ENCODE measurements around the gene RPLP2.
A peak's percentile ranks its signal among the peaks of the same experiment; 100 is the strongest.

Gene RPLP2

DNA sequence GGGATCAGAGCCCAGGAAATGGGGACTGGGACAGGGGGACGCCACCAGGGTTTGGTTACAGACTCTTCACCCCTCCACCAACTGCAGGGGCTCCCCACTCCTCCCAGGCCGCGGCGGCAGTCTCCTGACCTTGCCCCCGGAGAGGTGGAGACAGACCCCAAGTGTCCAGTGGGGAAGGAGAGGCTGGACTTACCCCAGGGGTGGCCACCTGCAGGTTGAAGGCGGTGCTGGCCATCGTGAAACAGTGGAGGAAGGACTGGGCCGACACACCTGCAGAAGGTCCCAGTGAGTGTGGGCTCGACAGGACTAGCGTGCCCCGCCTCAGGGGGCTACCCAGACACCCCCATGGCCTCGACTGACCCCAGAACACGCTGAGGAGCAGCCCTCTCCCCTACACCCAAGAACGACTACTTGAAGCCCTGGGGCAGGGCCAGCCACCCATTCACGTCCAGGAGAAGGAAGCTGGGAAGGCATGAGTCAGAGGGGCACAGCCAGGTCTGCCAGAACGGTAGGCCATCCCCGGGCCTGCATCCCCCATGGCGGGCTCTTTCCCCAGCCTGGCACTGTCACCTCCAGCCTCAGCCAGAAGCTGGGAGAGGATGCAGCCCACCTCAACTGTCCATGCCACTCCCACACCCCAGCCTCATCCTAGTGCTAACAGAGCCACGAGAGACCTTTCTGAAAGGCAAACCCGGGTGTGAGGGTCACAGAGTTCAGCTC lies 34.7 kb upstream of the RPLP2 start:
- DNase-seq = no peak

DNA sequence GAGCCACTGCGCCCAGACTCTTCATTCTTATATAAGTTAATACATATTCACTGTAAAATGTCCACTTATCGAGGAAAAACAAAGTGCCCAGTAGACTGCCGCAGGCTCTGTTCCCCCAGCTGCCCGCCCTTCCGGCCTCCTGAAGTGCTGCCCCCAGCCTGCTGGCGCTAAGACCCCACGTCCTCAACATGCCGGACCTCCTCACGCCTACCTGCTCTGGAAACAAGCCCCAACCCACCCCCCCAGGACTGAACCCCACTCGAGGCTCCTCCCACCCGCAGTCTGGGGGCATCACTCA lies 33.6 kb upstream of the RPLP2 start:
- no peak for DNase-seq

DNA sequence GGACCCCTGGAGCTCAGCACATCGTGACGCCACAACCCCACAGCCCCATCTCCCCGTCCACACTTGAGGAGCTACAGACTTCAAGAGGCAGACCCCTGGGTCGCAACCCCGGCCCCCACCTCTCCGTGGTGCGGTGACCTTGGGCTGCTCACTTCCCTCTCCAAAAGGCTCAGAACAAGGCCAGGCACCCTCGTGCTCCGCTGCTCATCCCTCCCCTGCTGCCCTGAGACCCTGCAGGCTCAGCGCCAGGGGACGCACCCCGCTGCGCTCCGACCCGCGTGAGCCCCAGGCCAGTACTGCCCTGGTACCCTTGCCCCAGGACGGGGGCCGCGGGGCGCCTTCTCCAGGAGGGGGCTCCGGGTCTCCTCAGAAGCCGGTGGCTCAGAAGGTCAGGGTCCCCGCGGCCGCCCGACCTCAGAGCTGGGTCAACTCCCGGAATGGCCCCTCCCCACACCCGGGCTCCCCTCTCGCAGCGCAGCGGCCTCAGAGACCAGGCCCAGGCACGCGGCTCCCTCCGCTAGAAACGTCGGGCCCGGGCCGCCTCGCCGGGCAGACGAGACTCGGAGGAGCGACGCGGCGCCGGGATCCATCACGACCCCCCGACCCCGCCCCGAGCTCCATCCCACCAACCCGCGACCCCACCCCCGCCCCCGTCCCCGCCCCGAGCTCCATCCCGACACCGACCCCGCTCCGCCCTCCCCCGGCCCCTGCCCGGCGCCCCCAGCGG lies 33.0 kb upstream of the RPLP2 start:
- DNase-seq = no peak

- DNase-seq = peak; percentile 58 to 86
Measured at GRCh38 chr11:777288-778255, 32.2 kb upstream of the RPLP2 start, which contains the start of gene GATD1. Gene GATD1 (minus strand): TSS chr11:777487. CDS start chr11:777462, 25 bp downstream.

- no peak for DNase-seq
Measured at GRCh38 chr11:778976-779954, 30.5 kb upstream of the RPLP2 start.

- DNase-seq = no peak
Measured at GRCh38 chr11:779955-780532, 29.7 kb upstream of the RPLP2 start.

- DNase-seq = no peak
Measured at GRCh38 chr11:782264-783174, 27.2 kb upstream of the RPLP2 start.

GRCh38 chr11:783581-784015 lies 26.2 kb upstream of the RPLP2 start:
- peak; percentile 66 to 76 for DNase-seq

- DNase-seq = no peak
Measured at GRCh38 chr11:786235-787083, 23.3 kb upstream of the RPLP2 start.

DNA sequence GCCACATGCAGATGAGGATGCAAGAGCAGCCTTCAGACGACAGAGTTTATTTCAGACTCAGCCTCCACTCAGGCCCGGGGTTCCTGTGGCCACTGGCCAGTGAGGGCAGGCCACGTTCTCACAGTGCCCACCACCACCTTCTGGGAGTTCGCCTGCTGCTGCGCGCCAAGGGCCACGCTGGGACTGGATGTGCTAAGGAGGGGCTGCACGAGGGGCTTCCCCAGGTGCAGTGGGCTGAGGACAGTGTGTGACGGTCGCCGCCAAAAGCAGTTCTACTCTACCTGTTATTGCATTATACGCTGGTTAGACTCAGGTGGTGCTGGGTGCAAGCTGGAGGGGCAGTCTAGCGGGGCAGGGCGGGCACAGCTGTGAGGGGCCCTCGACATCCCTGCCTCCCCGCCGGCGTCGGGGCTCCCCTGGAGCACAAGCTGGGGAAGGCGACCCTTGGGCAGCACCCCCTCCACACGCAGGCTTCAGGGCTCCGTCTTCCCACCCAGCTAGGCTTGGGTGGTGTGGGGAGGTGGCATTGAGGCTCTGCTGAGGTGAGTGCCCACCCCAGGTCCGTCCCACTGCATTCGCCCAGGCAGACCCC lies 22.6 kb upstream of the RPLP2 start:
- no peak for DNase-seq

DNA sequence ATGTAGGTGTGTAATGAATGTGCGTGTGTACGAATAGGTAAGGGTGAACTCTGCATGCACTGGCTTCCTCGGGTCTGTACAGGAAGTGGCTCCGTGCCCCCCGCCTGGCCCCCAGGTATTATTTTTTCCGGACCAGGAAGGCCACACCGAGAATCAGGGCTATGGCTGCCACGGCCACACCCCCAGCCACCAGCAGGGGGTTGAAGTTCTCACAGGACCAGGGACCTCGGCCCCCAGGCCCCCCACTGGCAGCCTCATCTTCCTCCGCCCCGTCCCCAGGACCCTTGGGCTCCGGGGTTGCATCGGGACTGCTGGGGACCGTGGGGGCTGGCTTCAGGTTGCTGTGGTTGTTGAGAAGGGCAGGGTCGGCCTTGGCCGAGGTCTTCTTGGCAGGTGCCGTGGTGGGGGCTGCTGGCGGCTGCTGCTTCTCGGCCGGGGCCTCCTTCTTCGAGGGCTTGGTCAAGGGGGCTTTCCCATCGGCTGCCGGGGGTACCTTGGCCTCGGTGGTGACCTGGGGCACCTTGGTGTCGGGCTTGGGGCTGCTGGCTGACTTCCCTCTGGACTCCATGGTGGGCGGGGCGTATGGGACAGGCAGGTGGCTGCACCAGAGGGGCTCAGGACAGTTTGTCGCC lies 21.6 kb upstream of the RPLP2 start:
- no peak for DNase-seq

DNA sequence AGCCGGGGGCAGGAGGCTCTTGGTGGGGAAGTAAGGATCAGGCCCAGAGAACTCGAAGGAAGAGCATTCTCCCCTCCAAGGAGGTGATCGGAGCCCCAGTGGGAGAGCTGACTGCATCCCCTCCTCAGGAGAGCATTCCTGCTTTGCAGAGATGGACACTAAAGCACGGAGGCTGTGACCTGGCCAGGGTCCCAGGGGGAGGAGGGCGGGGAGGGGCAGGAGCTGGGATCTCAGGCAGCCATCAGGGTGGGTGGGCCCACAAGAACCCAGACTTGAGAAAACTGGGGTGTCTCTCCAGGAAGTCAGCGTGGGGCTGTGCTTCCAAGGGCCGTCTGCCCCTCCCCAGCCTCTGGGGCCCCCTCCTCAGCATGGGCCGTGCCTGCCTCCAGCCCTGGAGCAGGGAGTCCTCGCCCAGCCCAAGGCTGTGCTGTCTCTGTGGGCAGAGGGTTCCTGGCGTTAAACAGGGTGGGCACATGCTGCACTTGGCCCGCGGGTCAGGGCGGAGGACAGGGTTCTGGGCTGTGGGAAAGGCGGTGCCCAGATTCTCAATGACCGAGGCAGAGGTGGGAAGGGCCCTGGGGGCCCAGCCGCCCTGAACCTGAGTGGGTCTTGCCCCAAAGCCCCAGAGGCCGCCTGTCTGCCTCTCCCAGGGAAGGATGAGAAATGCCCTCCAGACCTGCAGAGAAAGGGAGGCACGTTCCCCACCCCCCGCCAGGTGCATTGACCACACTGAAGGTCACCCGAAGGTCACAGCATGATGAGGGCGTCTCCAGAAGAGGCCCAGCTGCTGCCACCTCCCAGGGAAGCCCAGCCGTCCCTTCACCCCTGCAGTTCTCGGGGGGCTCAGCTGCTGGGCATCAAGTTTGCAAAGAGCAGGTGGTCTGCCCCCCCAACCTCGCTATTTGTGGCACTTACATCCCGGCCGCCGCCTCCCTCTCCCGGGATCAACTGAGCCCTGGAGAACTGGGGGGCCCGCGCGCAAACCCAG lies 20.5 kb upstream of the RPLP2 start:
- no peak for DNase-seq

DNA sequence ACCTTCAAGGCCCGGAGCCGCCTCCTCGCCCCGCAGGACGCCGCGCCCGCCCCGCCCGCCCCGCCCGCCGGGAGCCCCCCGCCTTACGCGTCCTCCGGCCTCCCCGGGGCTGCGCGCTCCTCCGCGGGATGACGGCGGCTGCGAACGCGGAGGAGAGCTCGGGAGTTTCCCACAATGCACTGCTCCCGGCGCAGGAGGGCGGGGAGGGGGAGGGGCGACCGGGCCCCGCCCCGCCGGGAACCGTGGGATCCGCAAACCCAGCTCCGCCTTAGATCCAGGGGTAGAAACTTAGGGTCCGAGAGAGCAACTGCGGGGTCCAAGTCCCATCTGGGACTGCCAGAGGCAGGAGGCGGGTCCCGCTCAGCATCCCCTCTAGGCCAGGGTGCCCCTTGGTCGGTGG lies 19.8 kb upstream of the RPLP2 start, which contains the start of gene CEND1:
Gene CEND1, minus strand, starts transcription at position 148 of the 400 bp plus-strand sequence. CDS start 1,514 bp downstream, outside the sequence.
- peak; percentile 16 to 65 for DNase-seq

- DNase-seq = no peak
Measured at GRCh38 chr11:790721-791564, 18.8 kb upstream of the RPLP2 start.

DNA sequence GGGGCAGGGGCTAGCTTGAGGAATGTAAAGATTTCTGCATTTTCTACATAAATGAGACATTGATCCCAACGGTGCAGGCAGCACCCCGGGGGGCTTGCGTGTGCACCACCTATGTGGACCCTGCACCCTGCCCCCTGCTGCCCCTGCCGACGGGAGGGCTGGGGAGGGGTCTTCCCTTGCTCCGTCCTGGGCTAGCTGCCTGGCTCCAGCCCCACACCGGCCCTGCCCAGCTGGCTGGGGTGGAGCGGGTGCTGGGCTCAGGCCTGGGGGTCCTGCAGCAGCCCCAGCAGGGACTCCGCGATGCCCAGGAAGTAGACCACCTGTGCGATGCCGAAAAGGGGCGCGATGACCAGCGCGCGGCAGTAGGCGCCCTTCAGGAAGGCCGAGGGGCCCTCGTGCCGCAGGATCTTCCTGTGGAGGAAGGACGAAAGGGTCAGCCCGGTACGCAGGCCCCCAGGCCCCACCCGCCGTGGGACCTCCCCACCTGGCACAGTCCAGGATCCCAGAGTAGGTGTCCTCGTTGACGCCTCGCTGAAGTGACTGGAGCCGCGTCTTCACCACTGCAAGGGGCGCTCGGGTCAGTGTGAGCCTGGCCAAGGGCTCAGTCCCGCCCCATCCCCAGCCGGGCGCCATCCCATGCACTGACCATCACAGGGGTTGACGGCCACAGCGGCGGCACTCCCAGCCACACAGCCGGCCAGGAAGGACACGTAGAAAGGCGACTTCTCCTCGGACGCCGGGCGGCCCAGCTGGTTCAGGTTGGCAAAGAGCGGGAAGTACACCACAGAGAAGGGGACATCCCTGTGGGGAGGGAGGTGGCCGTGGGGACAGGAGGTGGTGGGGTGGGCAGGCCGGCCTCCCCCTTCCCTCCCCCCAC lies 17.9 kb upstream of the RPLP2 start:
- no peak for DNase-seq

Measured in hippocampal formation (tissue), 2 donors.